PFSK-1 (cell line): ENCODE measurements around the gene RIPK4.

ENCODE experiments used
- FOXP2 ChIP-seq: optimal IDR thresholded peaks from 2 replicates; pipeline ENCODE3; 2011; ENCODE audit warnings: borderline replicate concordance, control low read depth, inconsistent platforms; ENCODE audit not compliant: insufficient read depth; ENCODE audit errors: extremely low read length, extremely low read depth
- POLR2AphosphoS5 ChIP-seq: IDR thresholded peaks from 2 replicates; pipeline ENCODE4 v1.6.1; 2012; ENCODE audit warnings: low read depth, mild to moderate bottlenecking, control low read depth, low read length, moderate library complexity
- SIN3A ChIP-seq: IDR thresholded peaks from 2 replicates; pipeline ENCODE4 v1.6.1; 2012; ENCODE audit warnings: mild to moderate bottlenecking, low read length, moderate library complexity, borderline replicate concordance; ENCODE audit not compliant: insufficient read depth
- TAF1 ChIP-seq: IDR thresholded peaks from 2 replicates; pipeline ENCODE4 v1.6.1; 2012; ENCODE audit warnings: low read length, control low read depth, borderline replicate concordance; ENCODE audit not compliant: insufficient read depth
- TF ChIP-seq, protein P1 (sequence below), 2 experiments: IDR thresholded peaks; 2 replicates each; pipeline versions ENCODE4 v1.6.1 to v1.8.0; 2011 to 2012; ENCODE audit warnings: low read depth in 2 of 2, low read length in 2 of 2, control low read depth in 1 of 2, inconsistent platforms in 1 of 2, mild to moderate bottlenecking in 1 of 2, moderate library complexity in 1 of 2; ENCODE audit not compliant: insufficient read depth in 1 of 2

The RIPK4 gene

DNA sequence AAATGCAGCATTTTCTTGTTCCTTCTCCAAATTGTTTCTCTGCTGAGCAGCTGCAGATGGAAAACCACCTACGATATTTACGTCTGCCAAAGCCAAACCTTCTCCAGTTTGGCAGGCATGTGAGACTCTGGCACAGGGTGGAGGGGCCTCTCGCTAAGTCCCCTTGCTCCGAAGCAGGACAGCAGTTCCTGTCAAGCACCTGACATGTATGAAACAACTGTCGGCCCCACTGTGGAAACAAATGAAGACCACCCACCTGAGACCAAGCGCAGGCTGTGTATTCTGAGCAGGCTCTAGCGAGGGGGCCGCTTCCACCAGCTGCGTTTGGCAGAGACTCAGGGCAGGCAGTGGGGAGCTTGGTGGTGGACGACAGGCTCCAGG is 74.7 kb downstream of the RIPK4 start:
- TF ChIP-seq FOXP2, result no peak
- no peak for TF ChIP-seq TAF1
- TF ChIP-seq SIN3A, result no peak
- no peak for TF ChIP-seq POLR2AphosphoS5
- TF ChIP-seq, protein P1, sequence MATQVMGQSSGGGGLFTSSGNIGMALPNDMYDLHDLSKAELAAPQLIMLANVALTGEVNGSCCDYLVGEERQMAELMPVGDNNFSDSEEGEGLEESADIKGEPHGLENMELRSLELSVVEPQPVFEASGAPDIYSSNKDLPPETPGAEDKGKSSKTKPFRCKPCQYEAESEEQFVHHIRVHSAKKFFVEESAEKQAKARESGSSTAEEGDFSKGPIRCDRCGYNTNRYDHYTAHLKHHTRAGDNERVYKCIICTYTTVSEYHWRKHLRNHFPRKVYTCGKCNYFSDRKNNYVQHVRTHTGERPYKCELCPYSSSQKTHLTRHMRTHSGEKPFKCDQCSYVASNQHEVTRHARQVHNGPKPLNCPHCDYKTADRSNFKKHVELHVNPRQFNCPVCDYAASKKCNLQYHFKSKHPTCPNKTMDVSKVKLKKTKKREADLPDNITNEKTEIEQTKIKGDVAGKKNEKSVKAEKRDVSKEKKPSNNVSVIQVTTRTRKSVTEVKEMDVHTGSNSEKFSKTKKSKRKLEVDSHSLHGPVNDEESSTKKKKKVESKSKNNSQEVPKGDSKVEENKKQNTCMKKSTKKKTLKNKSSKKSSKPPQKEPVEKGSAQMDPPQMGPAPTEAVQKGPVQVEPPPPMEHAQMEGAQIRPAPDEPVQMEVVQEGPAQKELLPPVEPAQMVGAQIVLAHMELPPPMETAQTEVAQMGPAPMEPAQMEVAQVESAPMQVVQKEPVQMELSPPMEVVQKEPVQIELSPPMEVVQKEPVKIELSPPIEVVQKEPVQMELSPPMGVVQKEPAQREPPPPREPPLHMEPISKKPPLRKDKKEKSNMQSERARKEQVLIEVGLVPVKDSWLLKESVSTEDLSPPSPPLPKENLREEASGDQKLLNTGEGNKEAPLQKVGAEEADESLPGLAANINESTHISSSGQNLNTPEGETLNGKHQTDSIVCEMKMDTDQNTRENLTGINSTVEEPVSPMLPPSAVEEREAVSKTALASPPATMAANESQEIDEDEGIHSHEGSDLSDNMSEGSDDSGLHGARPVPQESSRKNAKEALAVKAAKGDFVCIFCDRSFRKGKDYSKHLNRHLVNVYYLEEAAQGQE (IDR thresholded peaks at IDR 0.05; ENCODE audit: insufficient read depth in 1 of 2, low read depth in 2 of 2, low read length in 2 of 2), result no peak

GRCh38 chr21:41691205-41692184 is 75.4 kb downstream of the RIPK4 start:
- no peak for TF ChIP-seq TAF1
- no peak for TF ChIP-seq SIN3A
- no peak for TF ChIP-seq POLR2AphosphoS5
- no peak for TF ChIP-seq FOXP2
- TF ChIP-seq, protein P1 (IDR thresholded peaks at IDR 0.05; ENCODE audit: insufficient read depth in 1 of 2, low read depth in 2 of 2, low read length in 2 of 2), result no peak
